Psoas muscle (tissue), 8 donors: ENCODE results near the gene ZNF225. TPM values are rescaled to one million over a fixed set of nuclear protein-coding genes. Genes with fewer than 3 reads are reported as not detected.
"Not testable (repeated sequence)": the region's sequence is repeated elsewhere in the genome, so short reads cannot be mapped to it uniquely, and the experiment has no call there.

ENCODE experiments used
- ATAC-seq, 4 donors: fragments of 200-7000 bp; cut with Tn5 transposase; one replicate each; pipeline ENCODE4 v1.9.1; 2020; ENCODE audit warnings: moderate library complexity in 3 of 4, mild to moderate bottlenecking in 2 of 4
- DNase-seq, 2 donors: peaks; one replicate each; pipeline ENCODE4 v3.0.0-alpha.2; 2020
- H3K27ac ChIP-seq: fragments of 200-600 bp; one replicate; pipeline ENCODE4 v1.8.0; 2022
- H3K27me3 ChIP-seq, 3 donors: fragments of 200-600 bp in 1 of 3; one replicate each; pipeline versions ENCODE4 v1.6.1 to v1.8.0; 2013 to 2022; ENCODE audit warnings: low read length in 2 of 3, mild to moderate bottlenecking in 2 of 3, moderate library complexity in 1 of 3; ENCODE audit not compliant: insufficient read depth in 3 of 3
- H3K36me3 ChIP-seq, 2 donors: fragments of 200-600 bp in 1 of 2; one replicate each; pipeline versions ENCODE4 v1.6.1 to v1.8.0; 2013 to 2022; ENCODE audit warnings: low read depth in 1 of 2, mild to moderate bottlenecking in 1 of 2, moderate library complexity in 1 of 2; ENCODE audit not compliant: insufficient read depth in 1 of 2
- H3K4me1 ChIP-seq: fragments of 200-600 bp; one replicate; pipeline ENCODE4 v1.8.0; 2022
- H3K4me3 ChIP-seq: fragments of 200-600 bp; one replicate; pipeline ENCODE4 v1.8.0; 2022; ENCODE audit warnings: mild to moderate bottlenecking
- H3K9me3 ChIP-seq: fragments of 200-600 bp; one replicate; pipeline ENCODE4 v1.8.0; 2022
- WGBS, 3 donors: extraction: QIAGEN DNeasy Blood & Tissue Kit; methylation state at CpG; one replicate each; pipeline versions ENCODE4 v1.1.6 to v1.1.7; 2013; 5-methylcytosine and 5-hydroxymethylcytosine counted together
- intact Hi-C, 2 donors: fragments of 100-400 bp; cut with DNase I; formaldehyde crosslinking; loops; one replicate each; pipeline versions ENCODE4 v1.11.0 to v1.14.2; 2022
- polyA plus RNA-seq, 3 donors: library from polyadenylated mRNA; stranded (reverse); fragments of 200-250 nt; gene quantifications; one replicate each; pipeline ENCODE4 v1.2.3, GENCODE V29; 2013
- total RNA-seq, 4 donors: library from RNA; stranded (reverse); fragmentation: NEBNext Ultra II Directional in 2 of 4; extraction: Animal tissue kit (Norgen Biotek cat#: 25700) in 2 of 4; gene quantifications; one replicate each; pipeline versions ENCODE4 v1.2.1 to v1.2.4, GENCODE V29; 2021 to 2023
- TF ChIP-seq, protein P1 (sequence below): fragments of 200-600 bp; IDR thresholded peaks from one replicate; pipeline ENCODE4 v1.8.0; 2022; ENCODE audit warnings: antibody characterized with exemption
- donor health status: healthy with polysubstance abuse.
- donor health status: DM: no; HTN: no; CAD: no; lungs with moderate emphysema.
- donor health status: Bipolar disorder and iron deficiency.
- donor health status: healthy.
- donor health status: DM: yes; HTN: yes; CAD: no.
- donor health status: DM: no; HTN: no; CAD: no.
- donor health status: DM: no; HTN: no; CAD: no.
- donor health status: DM: yes; HTN: yes; CAD: no.

The ZNF225 gene
- total and polyA plus RNA-seq, 7 donors = 0.46 to 2.9 (median 1.3) TPM

DNA sequence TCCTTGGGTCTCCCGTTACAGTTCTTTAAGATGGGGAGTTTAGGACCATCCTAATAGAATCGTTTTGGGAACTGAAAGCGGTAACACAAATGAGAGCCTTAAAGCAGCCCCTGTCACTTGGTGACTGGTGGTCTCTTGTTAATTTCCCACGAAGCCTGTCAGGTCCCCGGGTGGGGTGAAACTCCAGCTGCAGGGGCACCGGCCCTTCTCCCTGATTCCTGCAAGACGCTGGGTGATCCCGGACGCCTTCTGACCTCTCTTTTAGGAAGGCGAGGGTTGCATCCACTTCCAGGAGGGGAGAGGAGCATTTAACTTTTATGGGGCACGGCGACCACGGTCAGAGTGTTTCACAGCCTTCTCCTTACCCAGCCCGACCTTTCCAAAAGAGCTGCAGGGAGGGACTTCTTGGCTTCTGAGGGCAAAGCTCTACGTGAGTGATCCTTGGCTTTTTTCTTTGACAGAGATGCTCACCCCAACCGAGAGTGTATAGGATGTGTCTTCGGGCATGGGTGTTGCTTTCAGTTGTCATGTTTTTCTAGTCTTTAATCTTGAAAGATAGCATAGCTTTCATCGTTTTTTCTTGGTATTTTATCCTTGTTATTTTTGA is 688 bp downstream of the ZNF225 start:
- WGBS, 3 donors = 4% methylated on average over 18 of the region's 18 CpGs
- Histone ChIP-seq H3K36me3 (peaks cover 8 to 35% of the 10 kb centered on the region in 2 donors), H3K4me1 (peaks cover 15% of the 10 kb centered on the region), H3K4me3 (peak overlapping the region; percentile 93), H3K9me3 (peaks cover 34% of the 10 kb centered on the region), H3K27ac (peak overlapping the region; percentile 88), H3K27me3 (no peaks in the 10 kb centered on the region)
- peak in 1 of 4 donors; percentile 9 for ATAC-seq
- DNase-seq = no peak
- TF ChIP-seq, protein P1, sequence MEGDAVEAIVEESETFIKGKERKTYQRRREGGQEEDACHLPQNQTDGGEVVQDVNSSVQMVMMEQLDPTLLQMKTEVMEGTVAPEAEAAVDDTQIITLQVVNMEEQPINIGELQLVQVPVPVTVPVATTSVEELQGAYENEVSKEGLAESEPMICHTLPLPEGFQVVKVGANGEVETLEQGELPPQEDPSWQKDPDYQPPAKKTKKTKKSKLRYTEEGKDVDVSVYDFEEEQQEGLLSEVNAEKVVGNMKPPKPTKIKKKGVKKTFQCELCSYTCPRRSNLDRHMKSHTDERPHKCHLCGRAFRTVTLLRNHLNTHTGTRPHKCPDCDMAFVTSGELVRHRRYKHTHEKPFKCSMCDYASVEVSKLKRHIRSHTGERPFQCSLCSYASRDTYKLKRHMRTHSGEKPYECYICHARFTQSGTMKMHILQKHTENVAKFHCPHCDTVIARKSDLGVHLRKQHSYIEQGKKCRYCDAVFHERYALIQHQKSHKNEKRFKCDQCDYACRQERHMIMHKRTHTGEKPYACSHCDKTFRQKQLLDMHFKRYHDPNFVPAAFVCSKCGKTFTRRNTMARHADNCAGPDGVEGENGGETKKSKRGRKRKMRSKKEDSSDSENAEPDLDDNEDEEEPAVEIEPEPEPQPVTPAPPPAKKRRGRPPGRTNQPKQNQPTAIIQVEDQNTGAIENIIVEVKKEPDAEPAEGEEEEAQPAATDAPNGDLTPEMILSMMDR = no peak
- intact Hi-C loops = loop anchor here (2.0 to 10.0 kb wide), 5 partner anchors 19 to 241 kb away; partner anchors contain the start of genes ZNF112 (in 1 of the 2), ZNF223 (in 1 of the 2), ZNF224 (in 1 of the 2) and ZNF226 (in 1 of the 2)

DNA sequence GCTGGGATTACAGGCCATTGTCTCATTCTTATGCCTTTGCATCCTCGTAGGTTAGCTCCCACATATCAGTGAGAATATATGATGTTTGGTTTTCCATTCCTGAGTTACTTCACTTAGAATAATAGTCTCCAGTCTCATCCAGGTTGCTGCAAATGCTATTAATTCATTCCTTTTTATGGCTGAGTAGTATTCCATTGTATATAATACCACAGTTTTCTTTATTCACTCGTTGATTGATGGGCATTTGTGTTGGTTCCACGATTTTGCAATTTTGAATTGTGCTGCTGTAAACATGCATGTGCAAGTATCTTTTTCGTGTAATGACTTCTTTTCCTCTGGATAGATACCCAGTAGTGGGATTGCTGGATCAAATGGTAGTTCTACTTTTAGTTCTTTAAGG is 8.0 kb downstream of the ZNF225 start:
- WGBS, 3 donors = 93 to 96% (median 93%) methylated on average over 4 of the region's 4 CpGs
- Histone ChIP-seq H3K36me3 (peaks cover 16 to 100% of the 10 kb centered on the region in 2 donors), H3K9me3 (peaks cover 49% of the 10 kb centered on the region)
- DNase-seq, H3K27ac ChIP-seq, H3K27me3 ChIP-seq, H3K4me3 ChIP-seq, ATAC-seq, H3K4me1 ChIP-seq, intact Hi-C loops: not testable (repeated sequence)

DNA sequence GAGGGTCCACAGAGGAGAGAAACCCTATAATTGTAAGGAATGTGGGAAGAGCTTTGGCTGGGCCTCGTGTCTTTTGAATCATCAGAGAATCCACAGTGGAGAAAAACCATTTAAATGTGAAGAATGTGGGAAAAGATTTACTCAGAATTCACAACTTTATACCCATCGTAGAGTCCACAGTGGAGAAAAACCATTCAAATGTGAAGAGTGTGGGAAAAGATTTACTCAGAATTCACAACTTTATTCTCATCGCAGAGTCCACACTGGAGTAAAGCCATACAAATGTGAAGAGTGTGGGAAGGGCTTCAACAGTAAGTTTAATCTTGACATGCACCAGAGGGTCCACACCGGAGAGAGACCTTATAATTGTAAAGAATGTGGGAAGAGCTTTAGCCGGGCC is 18.8 kb downstream of the ZNF225 start:
- H3K36me3 ChIP-seq = peaks cover 23 to 43% of the 10 kb centered on the region in 2 donors
- DNase-seq (no peak), ATAC-seq (no peak)
- no peak overlapping the region for H3K4me3 ChIP-seq
- no peaks in the 10 kb centered on the region for H3K4me1 ChIP-seq
- H3K27me3 ChIP-seq = no peaks in the 10 kb centered on the region
- intact Hi-C loops = no loop called here
- 95 to 96% (median 95%) methylated on average over 5 of the region's 5 CpGs for WGBS, 3 donors
- H3K27ac ChIP-seq = no peak overlapping the region
- H3K9me3 ChIP-seq = peaks cover 61% of the 10 kb centered on the region
- TF ChIP-seq, protein P1 = no peak

DNA sequence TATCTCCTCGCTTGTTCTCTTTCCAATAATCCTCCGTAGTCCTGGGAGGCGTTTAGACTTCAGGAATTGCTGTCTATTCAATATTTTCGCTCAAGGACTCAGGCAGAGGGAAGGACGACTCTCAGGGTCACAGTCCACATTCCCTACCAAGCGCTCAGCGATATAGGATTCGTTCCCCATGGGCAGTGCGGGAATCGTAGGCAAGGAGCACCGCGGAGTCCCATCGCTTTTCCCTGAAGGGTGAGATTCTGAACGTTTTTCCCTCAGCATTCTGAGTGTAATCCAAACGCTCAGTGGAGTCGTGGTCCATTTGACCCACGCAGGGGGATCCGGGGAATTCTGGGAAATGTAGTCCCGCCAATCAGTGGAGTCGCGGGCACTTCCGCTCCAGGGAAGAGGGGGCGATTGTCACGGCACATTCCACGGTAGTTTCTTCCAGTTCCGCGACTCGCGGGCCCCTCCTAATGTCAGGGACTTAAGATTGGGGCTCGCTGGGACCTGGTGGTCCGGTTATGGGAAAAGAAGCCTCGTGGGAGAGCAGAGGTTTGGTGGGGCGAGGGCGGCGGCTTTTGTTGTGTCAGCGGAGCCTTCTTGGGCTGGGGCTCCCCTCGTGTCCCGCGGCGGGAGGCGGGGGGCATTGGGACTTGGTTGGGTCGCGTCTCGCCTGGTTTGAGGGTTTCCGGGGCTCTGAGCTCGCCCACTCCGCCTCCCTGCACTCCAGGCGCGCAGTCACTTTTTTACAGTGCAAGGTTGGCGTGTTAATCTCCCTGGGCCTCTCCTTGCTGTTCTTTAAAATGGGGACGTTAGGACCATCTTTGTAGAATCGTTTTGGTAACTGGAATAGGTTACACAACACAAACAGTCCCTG is 28.2 kb downstream of the ZNF225 start, which contains the start of gene ZNF234:
TSS of gene ZNF234 (plus strand) at position 364 of the 868 bp plus-strand sequence. CDS start 3,079 bp downstream, outside the sequence.
- intact Hi-C loops = loop anchor here in 1 of 2 donors (2.0 kb wide), 1 partner anchor 23 kb away; the partner anchor contains the start of gene ZNF226
- ATAC-seq (peak; percentile 97 to 99 (median 98)), DNase-seq (peak; percentile 83 to 89)
- H3K27ac ChIP-seq = peak within 1 kb of the TSS; percentile 80
- no peaks in the 10 kb centered on the region for H3K27me3 ChIP-seq
- peaks cover 4 to 25% of the 10 kb centered on the region in 2 donors for H3K36me3 ChIP-seq
- WGBS, 3 donors = 0 to 1% (median 0%) methylated on average over 44 to 52 of the region's 52 CpGs
- peak within 1 kb of the TSS; percentile 90 for H3K4me3 ChIP-seq
- TF ChIP-seq, protein P1 = no peak
- H3K4me1 ChIP-seq = peaks cover 9% of the 10 kb centered on the region
- peaks cover 15% of the 10 kb centered on the region for H3K9me3 ChIP-seq

DNA sequence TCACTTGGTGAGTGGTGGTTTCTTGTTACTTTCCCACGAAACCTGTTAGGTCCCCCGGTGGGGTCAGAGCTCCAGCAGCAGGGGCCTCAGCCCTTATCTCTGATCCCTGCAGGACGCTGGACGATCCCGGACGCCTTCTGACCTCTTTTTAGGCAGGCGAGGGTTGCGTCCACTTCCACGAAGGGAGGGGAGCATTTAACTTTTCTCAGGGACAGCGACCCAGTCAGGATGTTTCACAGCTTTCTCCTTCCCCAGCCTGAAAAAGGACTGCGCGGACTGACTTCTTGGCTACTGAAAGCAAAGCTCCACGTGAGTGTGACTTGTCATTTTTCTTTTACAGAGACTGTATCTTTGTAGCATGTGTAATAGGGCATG is 28.8 kb downstream of the ZNF225 start:
- Histone ChIP-seq H3K27me3 (no peaks in the 10 kb centered on the region), H3K4me1 (peaks cover 9% of the 10 kb centered on the region), H3K4me3 (peak overlapping the region; percentile 90), H3K27ac (peak overlapping the region; percentile 80), H3K36me3 (peaks cover 4 to 30% of the 10 kb centered on the region in 2 donors), H3K9me3 (peaks cover 11% of the 10 kb centered on the region)
- ATAC-seq (peak in 3 of 4 donors; percentile 30 to 45 (median 43)), DNase-seq (peak in 1 of 2 donors; percentile 14)
- TF ChIP-seq, protein P1 = no peak
- intact Hi-C loops = no loop called here
- WGBS, 3 donors = 1 to 5% (median 5%) methylated on average over 13 of the region's 13 CpGs
